Measurements from ENCODE around the gene NOTCH3.

Gene NOTCH3

GRCh38 chr19:15200553-15201364 is at the start of gene NOTCH3:
TSS of gene NOTCH3 (minus strand) at chr19:15200995. CDS start at chr19:15200905, 90 bp downstream.
- DNase-seq, result no peak

DNA sequence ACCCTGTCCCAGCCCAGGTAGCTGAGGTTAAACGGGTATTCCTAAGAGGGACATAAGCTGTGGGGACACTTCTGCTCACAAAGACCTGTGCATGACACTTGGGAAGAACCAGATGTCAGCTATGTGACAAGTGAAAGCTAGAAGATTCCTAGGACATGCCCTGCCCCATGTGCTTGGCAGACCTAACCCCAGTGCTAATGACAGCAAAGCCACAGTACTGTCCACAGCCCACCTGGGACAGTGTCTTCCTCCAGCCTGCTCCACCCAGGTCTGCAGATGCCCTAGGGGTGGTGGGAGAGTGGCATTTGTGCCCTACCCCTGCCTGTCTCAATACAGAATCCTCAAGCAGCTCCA is 49.8 kb upstream of the NOTCH3 start:
- no peak for DNase-seq

GRCh38 chr19:15249972-15250639 is 49.3 kb upstream of the NOTCH3 start:
- DNase-seq, result no peak

DNA sequence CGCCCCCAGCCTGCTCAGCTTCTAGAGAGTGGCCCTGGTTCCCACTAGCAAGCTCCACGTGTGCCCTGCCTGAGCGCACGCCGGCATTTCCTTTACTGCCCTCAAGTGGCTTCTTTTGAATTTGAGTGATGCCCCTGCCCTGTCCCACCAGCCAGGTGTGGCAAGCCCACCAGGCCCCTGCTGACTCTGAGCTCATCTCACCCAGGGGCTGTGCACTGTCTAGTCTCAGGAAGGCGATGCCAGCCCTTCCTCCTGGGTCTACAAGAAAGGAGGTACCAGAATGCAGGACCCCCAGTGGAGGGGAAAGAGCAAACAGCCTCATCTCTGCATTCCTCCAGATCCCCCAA is 48.7 kb upstream of the NOTCH3 start:
- no peak for DNase-seq

DNA sequence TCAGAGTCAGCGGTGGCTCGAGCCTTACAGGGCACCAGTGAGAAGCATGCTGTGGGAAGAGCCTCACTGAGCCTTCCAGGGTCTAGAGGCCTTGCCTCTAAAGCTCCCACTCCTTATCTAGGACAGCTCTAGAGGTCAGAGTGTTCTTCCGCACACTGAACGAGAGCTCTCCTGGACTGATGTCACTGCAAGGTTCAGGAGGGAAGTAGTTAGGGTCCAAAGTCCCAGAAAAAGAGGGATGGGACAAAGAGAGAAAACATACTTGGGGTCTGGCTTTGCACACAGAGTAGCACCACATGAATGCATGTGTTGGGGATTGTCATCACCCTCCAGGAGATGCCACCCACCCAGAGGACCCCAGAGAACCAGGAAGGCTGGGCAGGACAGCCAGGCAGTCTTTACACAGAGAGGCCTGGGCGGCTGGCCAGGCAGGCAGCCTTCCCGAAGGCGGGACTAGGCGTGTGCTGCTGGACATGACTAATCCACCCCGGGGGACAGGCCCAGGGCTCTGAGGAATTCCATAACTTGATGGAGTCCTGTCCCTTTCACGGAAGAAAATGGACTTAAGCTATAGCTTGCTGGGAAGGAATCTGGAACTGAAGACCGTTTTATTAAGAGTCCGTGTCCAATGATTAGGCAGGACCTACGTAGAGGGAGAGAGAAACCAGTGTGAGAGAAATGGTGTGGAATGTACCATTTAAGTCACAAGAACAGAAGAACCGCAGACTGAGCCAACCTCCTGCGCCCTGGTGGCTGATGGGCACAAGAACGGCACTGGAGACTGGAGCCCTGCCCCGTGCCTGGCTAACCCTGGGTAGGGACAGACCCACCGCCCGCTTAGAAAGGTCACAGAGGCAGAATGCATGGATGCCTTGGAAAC is 48.1 kb upstream of the NOTCH3 start:
- DNase-seq, result no peak

- DNase-seq, result no peak
These were observed 47.3 kb upstream of the NOTCH3 start for GRCh38 chr19:15248106-15248505.

DNA sequence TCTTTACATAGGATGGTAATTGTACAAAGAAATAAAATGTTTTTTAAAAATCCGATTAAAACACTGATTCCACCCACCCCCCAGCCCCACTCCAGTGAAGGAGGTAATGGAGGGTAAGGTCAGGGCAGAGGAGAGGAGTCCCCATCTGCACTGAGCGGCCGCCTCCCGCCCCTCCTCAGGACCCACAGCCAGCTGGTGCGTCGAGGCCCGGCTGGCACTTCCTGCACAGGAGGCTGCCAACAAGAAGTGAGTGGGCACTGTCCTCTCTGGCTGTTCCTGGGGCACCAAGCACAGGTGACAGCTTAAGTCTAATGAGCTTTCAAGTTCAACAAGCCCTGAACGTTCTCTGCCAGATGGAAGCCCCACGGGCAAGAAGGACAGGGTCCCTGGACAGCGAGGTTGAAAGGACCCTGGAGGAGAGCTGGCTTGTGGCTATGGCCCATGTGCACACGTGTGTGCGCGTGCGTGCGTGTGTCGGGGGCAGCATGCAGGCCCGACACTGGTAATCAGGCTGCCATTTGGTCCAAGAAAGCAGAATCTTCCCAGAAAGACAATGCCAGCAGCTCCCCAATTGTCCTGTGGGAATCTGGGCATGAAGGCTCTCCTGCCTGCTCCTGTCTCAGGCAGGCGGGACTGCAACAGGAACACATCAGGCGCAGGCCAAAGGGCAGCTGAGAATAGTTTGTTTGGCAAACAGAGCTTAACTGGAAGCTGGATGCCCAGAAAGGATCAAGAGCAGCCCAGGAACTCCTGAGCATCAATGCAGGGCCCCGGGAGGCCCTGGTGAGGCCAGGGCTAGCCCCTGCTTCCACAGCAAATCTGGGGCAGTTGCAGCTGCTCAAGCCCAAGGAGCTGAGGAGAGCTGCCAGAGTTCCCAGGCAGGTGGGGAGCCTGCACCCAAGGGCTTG is 46.6 kb upstream of the NOTCH3 start:
- DNase-seq, result no peak

DNA sequence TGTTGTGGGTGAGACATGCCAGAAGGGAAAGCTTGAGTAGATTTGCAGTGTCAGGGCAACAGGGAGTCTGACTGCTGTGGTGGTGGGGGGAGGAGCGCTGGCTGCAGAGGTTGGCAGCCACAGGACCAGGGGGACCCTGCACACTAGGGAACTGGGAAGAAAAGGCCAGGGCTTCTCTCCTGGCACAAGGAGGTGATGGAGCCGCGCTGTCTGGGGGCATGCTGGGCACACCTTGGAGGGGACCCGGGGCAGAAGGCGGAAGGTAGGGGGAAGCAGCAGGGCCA is 45.3 kb upstream of the NOTCH3 start:
- no peak for DNase-seq

DNA sequence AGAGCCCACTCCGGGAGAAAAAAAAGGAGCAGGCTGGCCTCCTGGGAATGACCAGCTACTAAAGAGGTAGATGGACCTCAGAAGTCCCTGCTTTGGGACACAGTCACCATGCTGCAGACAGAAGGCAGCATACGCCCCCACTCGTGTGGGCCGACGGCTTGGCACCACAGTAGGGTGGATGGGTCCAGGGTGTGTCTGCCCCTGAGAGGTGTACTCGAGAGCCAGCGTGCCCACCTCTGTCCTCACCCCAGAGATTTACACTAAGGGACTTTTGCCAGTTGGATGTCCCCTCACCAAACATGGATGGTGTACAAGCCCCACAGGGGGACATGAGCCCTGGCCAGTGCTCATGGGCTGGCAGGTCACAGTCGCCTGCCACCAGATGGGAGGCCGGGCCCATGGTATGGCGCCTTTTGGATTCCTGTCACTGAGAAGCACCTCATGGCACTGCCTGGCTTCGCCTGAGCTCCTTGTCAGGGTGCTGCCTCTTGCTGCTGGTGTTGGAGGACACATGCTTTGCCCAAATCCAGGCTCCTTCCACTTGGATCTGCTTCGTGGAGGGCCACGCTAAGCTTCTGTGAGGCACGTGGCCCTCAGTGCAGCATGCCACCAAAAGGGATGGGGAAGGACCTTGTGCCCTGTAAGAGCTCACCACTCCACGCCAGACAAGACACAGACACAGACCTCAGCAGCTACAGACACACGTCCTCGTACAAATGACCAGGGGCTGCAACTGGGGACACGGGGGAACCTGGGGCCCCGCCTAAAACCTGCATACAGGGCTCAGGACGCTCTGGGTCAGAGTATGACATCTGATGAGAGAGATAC is 44.8 kb upstream of the NOTCH3 start:
- DNase-seq, result no peak

- DNase-seq, result no peak
These were observed 44.0 kb upstream of the NOTCH3 start for GRCh38 chr19:15244808-15245207.

- DNase-seq, result no peak
These were observed 43.5 kb upstream of the NOTCH3 start for GRCh38 chr19:15244106-15244803.

GRCh38 chr19:15243236-15243957 is 42.6 kb upstream of the NOTCH3 start:
- no peak for DNase-seq

DNA sequence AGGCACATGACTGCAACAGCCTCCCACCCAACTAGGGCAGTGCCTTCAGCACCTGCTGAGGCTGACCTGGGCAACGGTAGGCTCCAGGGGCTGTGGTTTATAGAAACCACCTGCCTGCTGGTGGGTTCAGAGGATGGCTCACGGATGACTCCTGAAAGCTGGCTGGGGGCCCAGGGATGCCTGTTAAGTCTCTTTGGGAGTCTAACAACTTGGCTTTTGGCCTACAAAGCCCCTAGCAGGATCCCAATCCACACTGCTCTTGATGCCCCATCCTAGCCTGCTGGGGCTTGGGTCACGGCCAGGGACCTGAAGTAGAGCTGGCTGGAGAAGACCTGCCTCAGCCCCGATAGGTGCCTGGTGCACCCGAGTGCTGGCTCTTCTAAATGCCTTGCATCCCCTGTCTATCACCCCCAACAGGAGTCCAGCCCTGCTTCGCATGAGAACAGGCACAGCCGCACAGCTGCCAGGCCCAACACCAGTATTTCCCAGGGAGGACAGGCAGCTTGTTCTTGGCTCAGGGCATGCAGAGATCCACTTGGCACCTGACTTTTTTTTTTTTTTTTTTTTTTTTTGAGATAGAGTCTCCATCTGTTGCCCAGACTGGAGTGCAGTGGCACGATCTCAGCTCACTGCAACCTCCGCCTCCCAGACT is 40.6 kb upstream of the NOTCH3 start:
- DNase-seq, result no peak

- DNase-seq, result no peak
These were observed 39.7 kb upstream of the NOTCH3 start for GRCh38 chr19:15240515-15240914.

- DNase-seq, result no peak
These were observed 38.6 kb upstream of the NOTCH3 start for GRCh38 chr19:15239337-15239949.

- no peak for DNase-seq
These were observed 37.9 kb upstream of the NOTCH3 start for GRCh38 chr19:15238639-15239155.

DNA sequence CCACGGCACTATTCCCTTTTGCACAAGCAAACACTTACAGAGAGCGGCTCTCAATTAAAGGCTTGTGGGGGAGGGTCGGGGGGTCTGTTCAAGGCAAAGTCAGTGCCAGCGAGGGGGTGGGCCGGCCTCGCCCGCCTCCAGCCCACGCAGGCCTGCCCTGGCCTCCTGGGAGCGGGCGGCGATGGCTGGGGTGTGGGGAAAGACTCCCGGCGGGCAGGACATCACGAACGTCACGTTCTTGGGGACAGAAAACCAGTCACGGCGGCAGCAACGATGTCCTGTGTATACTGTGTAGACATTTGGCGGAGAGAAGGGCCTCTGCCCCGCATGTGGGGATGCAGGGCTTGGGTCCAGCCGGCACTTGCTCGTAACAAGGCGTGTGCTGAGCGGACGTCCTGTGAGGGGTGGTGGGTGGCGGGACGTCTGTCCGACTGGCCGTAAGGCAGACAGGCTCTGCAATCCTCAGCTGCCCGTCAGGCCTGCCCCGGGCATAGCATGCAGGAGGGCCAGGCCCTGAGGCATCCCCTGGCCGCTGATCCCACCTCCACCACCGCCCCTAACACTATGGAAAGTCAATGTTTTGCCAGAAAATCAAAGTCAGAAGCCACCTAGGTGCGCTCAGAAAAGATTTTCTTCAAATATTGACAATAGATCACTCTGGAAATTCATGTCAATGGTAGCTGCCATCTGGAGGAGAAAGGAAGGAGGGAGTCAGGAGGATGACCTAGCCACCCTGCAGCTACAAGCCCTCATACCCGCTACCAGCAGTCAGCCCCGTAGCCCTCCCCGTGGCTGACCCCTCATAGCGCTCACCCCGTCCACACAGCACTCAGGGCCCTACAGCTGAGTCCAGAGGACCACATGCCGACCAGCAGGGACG is 37.2 kb upstream of the NOTCH3 start:
- no peak for DNase-seq

DNA sequence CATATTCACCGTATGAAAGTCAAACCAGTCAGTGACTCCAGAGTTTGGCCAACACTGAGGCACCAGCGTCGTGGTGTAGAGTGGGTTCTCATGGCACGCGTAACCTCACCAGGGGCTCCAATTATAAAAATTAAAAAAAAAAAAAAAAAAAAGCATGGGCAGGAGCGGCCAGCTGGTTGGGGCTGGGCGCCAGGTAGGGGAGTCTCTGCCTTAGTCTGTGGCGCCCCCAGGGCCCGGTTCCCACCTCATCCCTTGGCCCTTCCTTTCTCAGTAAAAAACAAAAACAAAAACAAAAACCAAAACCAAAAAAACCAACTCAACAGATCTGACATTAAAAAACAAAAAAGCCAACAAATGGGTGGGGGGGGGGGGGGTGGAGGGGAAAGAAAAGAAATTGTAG is 36.1 kb upstream of the NOTCH3 start:
- DNase-seq, result no peak

Measured in activated effector memory CD4-positive, alpha-beta T cell treated with Interleukin-2 at 50 U/mL for 16 hours (primary cell).